HepG2 (cell line): Measurements from ENCODE around the gene ALS2CL. TPM values are rescaled to one million over a fixed set of nuclear protein-coding genes. Genes with fewer than 3 reads are reported as not detected.

Experiments
- ATAC-seq: fragments of 200-7000 bp; cut with Tn5 transposase; 3 replicates; pipeline ENCODE4 v1.9.1; 2020; ENCODE audit warnings: mild to moderate bottlenecking, moderate library complexity
- BruUV-seq: library from RNA; stranded (reverse); fragments of 400-500 nt; replicated peaks from 2 replicates; lab custom pipeline; 2021; lab: Mats Ljungman, UMichigan
- CTCF ChIA-PET: fragments of 300-600 bp; formaldehyde crosslinking; extraction: SDS; loops from one replicate; lab custom pipeline; 2021; ENCODE audit warnings: low total read pairs, inconsistent platforms, low intra/inter-chr PET ratio; lab: Yijun Ruan, JAX
- POLR2A ChIA-PET: fragments of 350-600 bp; sonication (Branson Sonifier 250); formaldehyde crosslinking; loops from one replicate; lab custom pipeline; 2020; ENCODE audit warnings: antibody characterized with exemption, inconsistent platforms; lab: Yijun Ruan, JAX
- DNase-seq: peaks from one replicate; pipeline ENCODE4 v3.0.0-alpha.2; 2015; ENCODE audit warnings: low spot score
- FAIRE-seq: peaks from 3 replicates; lab custom pipeline; 2011; peaks lifted over from hg19 to GRCh38; lab: Jason Lieb, UNC
- H2AFZ ChIP-seq: one replicate; pipeline ENCODE4 v1.6.1; 2011; ENCODE audit warnings: low read length, inconsistent platforms
- H3K27ac ChIP-seq: fragments of 300-600 bp; 3 replicates; pipeline ENCODE4 v1.8.0; 2011; ENCODE audit warnings: mixed run types, mild to moderate bottlenecking, mixed read lengths, low read length, inconsistent platforms; ENCODE audit not compliant: insufficient read depth; ENCODE audit errors: extremely low read length
- H3K27me3 ChIP-seq, 2 experiments: fragments of 200-600 bp in 1 of 2; 2 replicates in 1 of 2; 3 replicates in 1 of 2; pipeline versions ENCODE4 v1.6.0 to v1.8.0; 2011; ENCODE audit warnings: low read length in 2 of 2, mild to moderate bottlenecking in 2 of 2, moderate library complexity in 2 of 2, inconsistent platforms in 1 of 2; ENCODE audit not compliant: insufficient read depth in 2 of 2, control insufficient read depth in 1 of 2
- H3K36me3 ChIP-seq, 2 experiments: fragments of 200-600 bp in 1 of 2; replicated peaks in 1 of 2; 2 replicates in 1 of 2; 3 replicates in 1 of 2; pipeline versions ENCODE4 v1.5.1 to v1.8.0; 2011; ENCODE audit warnings: low read length in 2 of 2, inconsistent platforms in 1 of 2; ENCODE audit not compliant: insufficient read depth in 2 of 2, control insufficient read depth in 1 of 2
- H3K4me1 ChIP-seq: 2 replicates; pipeline ENCODE4 v1.5.1; 2012; ENCODE audit warnings: low read length, inconsistent platforms; ENCODE audit not compliant: insufficient read depth
- H3K4me2 ChIP-seq: 2 replicates; pipeline ENCODE4 v1.6.0; 2011; ENCODE audit warnings: low read depth, low read length, inconsistent platforms
- H3K4me3 ChIP-seq, 3 experiments: fragments of 200-600 bp in 1 of 3; sonication (generic), shearing (Covaris generic) in 1 of 3; replicated peaks in 1 of 3; 2 replicates each; pipeline ENCODE4 v1.5.1; 2011 to 2016; ENCODE audit warnings: low read length in 3 of 3, inconsistent platforms in 2 of 3, low read depth in 2 of 3, mild to moderate bottlenecking in 2 of 3, control low read depth in 1 of 3, mixed read lengths in 1 of 3; ENCODE audit not compliant: insufficient read depth in 1 of 3
- H3K79me2 ChIP-seq: one replicate; pipeline ENCODE4 v1.6.1; 2011; ENCODE audit warnings: low read length, inconsistent platforms; ENCODE audit not compliant: insufficient read depth
- H3K9ac ChIP-seq: 2 replicates; pipeline ENCODE4 v1.6.0; 2011; ENCODE audit warnings: mild to moderate bottlenecking, low read depth, low read length, inconsistent platforms; ENCODE audit not compliant: insufficient read depth
- H3K9me3 ChIP-seq: 2 replicates; pipeline ENCODE4 v1.5.1; 2012; ENCODE audit warnings: mild to moderate bottlenecking, low read length
- H4K20me1 ChIP-seq: 2 replicates; pipeline ENCODE4 v1.6.0; 2011; ENCODE audit warnings: inconsistent platforms, mild to moderate bottlenecking, low read length, moderate library complexity; ENCODE audit not compliant: insufficient read depth
- DZIP1 ChIP-seq: sonication (generic); formaldehyde crosslinking; IDR thresholded peaks from 2 replicates; pipeline ENCODE4 v1.5.0; 2020; ENCODE audit warnings: mild to moderate bottlenecking, missing genetic modification reagents
- MEIS2 ChIP-seq: sonication (generic); formaldehyde crosslinking; IDR thresholded peaks from 2 replicates; pipeline ENCODE4 v1.9.0; 2021; ENCODE audit warnings: mild to moderate bottlenecking, missing genetic modification reagents
- MIXL1 ChIP-seq: IDR thresholded peaks from 2 replicates; pipeline ENCODE4 v1.6.1; 2016
- MTA3 ChIP-seq: sonication (generic); formaldehyde crosslinking; IDR thresholded peaks from 2 replicates; pipeline ENCODE4 v1.4.0; 2020; ENCODE audit warnings: missing genetic modification reagents
- NFE2 ChIP-seq: sonication (generic); formaldehyde crosslinking; IDR thresholded peaks from 2 replicates; pipeline ENCODE4 v1.4.0; 2020; ENCODE audit warnings: missing genetic modification reagents
- NPAS2 ChIP-seq: sonication (generic); formaldehyde crosslinking; IDR thresholded peaks from 2 replicates; pipeline ENCODE4 v1.8.0; 2022; ENCODE audit warnings: mild to moderate bottlenecking, missing genetic modification reagents, borderline replicate concordance
- PCBP1 ChIP-seq: fragments of 200-400 bp; formaldehyde crosslinking; IDR thresholded peaks from 2 replicates; pipeline ENCODE4 v1.6.1; 2017; ENCODE audit warnings: mild to moderate bottlenecking, low read depth, low read length, borderline replicate concordance
- ZNF282 ChIP-seq: fragments of 450-650 bp; IDR thresholded peaks from 2 replicates; pipeline ENCODE4 v1.6.1; 2018; ENCODE audit not compliant: partially characterized antibody
- ZNF496 ChIP-seq: sonication (generic); formaldehyde crosslinking; IDR thresholded peaks from 2 replicates; pipeline ENCODE4 v1.8.1; 2023; ENCODE audit warnings: mild to moderate bottlenecking, moderate library complexity, missing genetic modification reagents; ENCODE audit not compliant: insufficient replicate concordance
- ZNF512 ChIP-seq: sonication (generic); formaldehyde crosslinking; IDR thresholded peaks from 2 replicates; pipeline ENCODE4 v1.4.0; 2020; ENCODE audit warnings: mild to moderate bottlenecking, missing genetic modification reagents
- ZNF761 ChIP-seq: sonication (generic); formaldehyde crosslinking; conservative IDR thresholded peaks from 2 replicates; pipeline ENCODE4 v1.4.0; 2020; ENCODE audit warnings: mild to moderate bottlenecking, missing genetic modification reagents
- ZSCAN25 ChIP-seq: sonication (generic); formaldehyde crosslinking; IDR thresholded peaks from 2 replicates; pipeline ENCODE4 v1.8.0; 2022; ENCODE audit warnings: mild to moderate bottlenecking, missing genetic modification reagents
- WGBS: methylation state at CpG from one replicate; pipeline ENCODE4 v1.1.6; 2017; ENCODE audit warnings: low lambda C conversion rate; 5-methylcytosine and 5-hydroxymethylcytosine counted together
- in situ Hi-C: cut with HindIII; loops from 2 replicates; pipeline ENCODE4 v1.10.0; 2017; ENCODE audit warnings: low pct_unique_long_range_greater_than_20kb; ENCODE audit not compliant: extremely low pct_ligation_motif_present
- intact Hi-C: fragments of 100-400 bp; cut with micrococcal nuclease; formaldehyde crosslinking; loops from one replicate; pipeline ENCODE4 v1.10.0; 2022; ENCODE audit not compliant: unreplicated experiment
- polyA plus RNA-seq, 8 experiments: library from polyadenylated mRNA; depleted of rRNA in 3 of 8; stranded (reverse) in 7 of 8; unstranded in 1 of 8; fragments of >200 nt; fragmentation: Illumina TruSeq in 4 of 8; extraction: Trizol in 4 of 8; gene quantifications; 2 replicates each; pipeline versions ENCODE4 v1.2.1 to v1.2.3, GENCODE V29; 2011 to 2016; ENCODE audit warnings: low read depth in 4 of 8, missing spikeins in 1 of 8, mixed read lengths in 1 of 8; ENCODE audit not compliant: insufficient read depth in 1 of 8
- total RNA-seq, 5 experiments: library from RNA; depleted of rRNA; stranded (reverse); fragments of >200 nt; fragmentation: Illumina TruSeq; extraction: Trizol; gene quantifications; 2 replicates each; pipeline ENCODE4 v1.2.3, GENCODE V29; 2016; ENCODE audit warnings: low read depth in 1 of 5

Gene ALS2CL
- total and polyA plus RNA-seq, 2 of the 13 experiments (the other 11 are each of a cell fraction or from before 2014, with no cell fraction given) = not detected

- TF ChIP-seq ZNF282 (no peak), ZNF496 (no peak)
- TF ChIP-seq, all 625 proteins: peak for 0
Measured at GRCh38 chr3:46731795-46732194, 38.3 kb upstream of the ALS2CL start (continued).

- no peak for TF ChIP-seq ZNF512
- TF ChIP-seq NPAS2 (CRISPR knock-in tag) = no peak
- no peak for TF ChIP-seq ZSCAN25 (CRISPR knock-in tag)
- TF ChIP-seq, all 625 proteins: peak for 0
- no peaks in the 10 kb centered on the region for H4K20me1 ChIP-seq
- no peak overlapping the region for H3K9ac ChIP-seq
- no TSS peak for BruUV-seq
- no peaks in the 10 kb centered on the region for H3K9me3 ChIP-seq
- no peak for FAIRE-seq
- H3K4me1 ChIP-seq = no peaks in the 10 kb centered on the region
- in situ Hi-C loops (no loop called here), intact Hi-C loops (no loop called here)
- no peak overlapping the region for H2AFZ ChIP-seq
- H3K4me2 ChIP-seq = no peak overlapping the region
- H3K27ac ChIP-seq = no peak overlapping the region
- no peak for DNase-seq
- no peaks in the 10 kb centered on the region for H3K36me3 ChIP-seq
- WGBS = 91% methylated on average over 2 of the region's 2 CpGs
- ChIA-PET POLR2A (no interaction called here), CTCF (no interaction called here)
- no peak for ATAC-seq
- H3K27me3 ChIP-seq = peaks cover 3 to 8% of the 10 kb centered on the region in 2 experiments; a peak in 2 of 5 replicates
- H3K4me3 ChIP-seq = no peak overlapping the region
- no peaks in the 10 kb centered on the region for H3K79me2 ChIP-seq
Measured at GRCh38 chr3:46730819-46731218, 37.3 kb upstream of the ALS2CL start.

- no peak for DNase-seq
- Histone ChIP-seq H3K4me1 (no peaks in the 10 kb centered on the region), H3K27me3 (peaks cover 2 to 8% of the 10 kb centered on the region in 2 experiments; a peak in 2 of 5 replicates), H3K4me2 (no peak overlapping the region), H3K4me3 (no peak overlapping the region), H3K9me3 (no peaks in the 10 kb centered on the region), H3K9ac (no peak overlapping the region), H2AFZ (no peak overlapping the region), H3K27ac (no peak overlapping the region), H4K20me1 (no peaks in the 10 kb centered on the region), H3K36me3 (no peaks in the 10 kb centered on the region), H3K79me2 (no peaks in the 10 kb centered on the region)
- CTCF ChIA-PET = no interaction called here
- POLR2A ChIA-PET = no interaction called here
- ATAC-seq = no peak
- intact Hi-C loops (no loop called here), in situ Hi-C loops (no loop called here)
- no TSS peak for BruUV-seq
- TF ChIP-seq MIXL1 (no peak), DZIP1 (no peak), MTA3 (CRISPR knock-in tag) (no peak), NFE2 (CRISPR knock-in tag) (no peak), MEIS2 (CRISPR knock-in tag) (no peak), ZNF761 (no peak), PCBP1 (no peak)
- WGBS = 0% methylated on average over 1 of the region's 4 CpGs
- FAIRE-seq = no peak
Measured at GRCh38 chr3:46729038-46729437, 35.6 kb upstream of the ALS2CL start.
